ENCODE data around the gene NDE1. TPM values are rescaled to one million over a fixed set of nuclear protein-coding genes. Genes with fewer than 3 reads are reported as not detected.

The NDE1 gene
- total and polyA plus RNA-seq, 9 of the 15 experiments (the other 6 are each of a cell fraction or from before 2014, with no cell fraction given): 3.1 to 59.9 (median 30.0) TPM

GRCh38 chr16:15643946-15644250 lies 6.1 kb upstream of the NDE1 start (continued):
- TF ChIP-seq CHD4 (IDR thresholded peaks at IDR 0.05; ENCODE audit: insufficient read depth, insufficient replicate concordance, low read depth, low read length, poor library complexity, severe bottlenecking) (no peak), DIDO1 (tag; IDR thresholded peaks at IDR 0.05; ENCODE audit: low read depth) (no peak), RBM25 (IDR thresholded peaks at IDR 0.05; ENCODE audit: low read depth, low read length, severe bottlenecking) (no peak), EWSR1 (IDR thresholded peaks at IDR 0.05; ENCODE audit: borderline replicate concordance, low read depth, partially characterized antibody) (no peak)

- H2AFZ ChIP-seq (ENCODE audit: low read depth, low read length): peak overlapping the region; percentile 99
- no peaks in the 10 kb centered on the region for H3K9me3 ChIP-seq (replicated peaks; ENCODE audit: control insufficient read depth, insufficient read depth, low read depth, low read length)
- DNase-seq (ENCODE audit: extremely low read depth in 1 of 4, low spot score in 3 of 4) (peak in 1 of 4 experiments; percentile 45), FAIRE-seq (peak; percentile 48), ATAC-seq (no peak)
- no TSS peak for BruUV-seq (replicated peaks)
- CTCF ChIA-PET (ENCODE audit: low intra/inter-chr PET ratio): no interaction called here
- H3K27me3 ChIP-seq (ENCODE audit: control insufficient read depth in 2 of 2, insufficient read depth in 2 of 2, low read length in 2 of 2): no peaks in the 10 kb centered on the region
- no peaks in the 10 kb centered on the region for H4K20me1 ChIP-seq (replicated peaks; ENCODE audit: control insufficient read depth, insufficient read depth, low read length)
- in situ Hi-C loops (cut with MboI) (no loop called here), intact Hi-C loops (cut with micrococcal nuclease) (loop anchor here (10.0 kb wide), 2 partner anchors 70 to 220 kb away; no protein-coding TSS in a partner anchor)
- POLR2A ChIA-PET: interaction anchor here (0.7 to 0.9 kb wide), 3 partner anchors 9 to 43 kb away, joined by 3 read pairs; no protein-coding TSS in a partner anchor
- WGBS (ENCODE audit: insufficient coverage, low coverage, missing lambda C conversion rate): 48% methylated on average over 9 of the region's 9 CpGs
- peak overlapping the region; percentile 100 for H3K27ac ChIP-seq (ENCODE audit: extremely low read depth, low read depth, low read length)
- peak overlapping the region; percentile 83 for H3K4me3 ChIP-seq
- H3K9ac ChIP-seq (ENCODE audit: insufficient read depth in 1 of 2, low read depth in 2 of 2, low read length in 2 of 2): peak overlapping the region in 1 of 2 experiments; percentile 100; a peak in 2 of 4 replicates
- peak overlapping the region; percentile 94 for H3K4me2 ChIP-seq (ENCODE audit: insufficient read depth, low read length)
- no peaks in the 10 kb centered on the region for H3K36me3 ChIP-seq (ENCODE audit: control insufficient read depth, insufficient read depth, low read length)
- H3K79me2 ChIP-seq (ENCODE audit: control insufficient read depth, insufficient read depth, low read length): peaks cover 31% of the 10 kb centered on the region
- no peaks in the 10 kb centered on the region for H3K9me1 ChIP-seq (ENCODE audit: control insufficient read depth, insufficient read depth, low read length)
- H3K4me1 ChIP-seq (replicated peaks in 1 of 2; ENCODE audit: control insufficient read depth in 2 of 2, insufficient read depth in 2 of 2, low read length in 2 of 2): peaks cover 2 to 26% of the 10 kb centered on the region in 2 experiments; a peak in 4 of 5 replicates
- TF ChIP-seq MAZ (CRISPR knock-in tag; conservative IDR thresholded peaks at IDR 0.05 in 1 of 2, IDR thresholded peaks at IDR 0.05 in 1 of 2) (0 out of 4 replicates have a peak, but pooled peaks of 1 of the 2 experiments have one; percentile 27), PRDM10 (IDR thresholded peaks at IDR 0.05; ENCODE audit: partially characterized antibody) (no peak), MAFF (IDR thresholded peaks at IDR 0.05; ENCODE audit: low read length) (no peak), NFIC (IDR thresholded peaks at IDR 0.05) (no peak), ZNF57 (CRISPR knock-in tag; IDR thresholded peaks at IDR 0.05) (no peak), SRSF1 (IDR thresholded peaks at IDR 0.05; ENCODE audit: low read depth, low read length) (no peak), SMAD1 (IDR thresholded peaks at IDR 0.05; ENCODE audit: low read depth, low read length, partially characterized antibody) (peak; percentile 3), HBP1 (CRISPR knock-in tag; IDR thresholded peaks at IDR 0.05) (no peak), RFX1 (IDR thresholded peaks at IDR 0.05) (no peak), PHB2 (IDR thresholded peaks at IDR 0.05; ENCODE audit: low read depth) (0 out of 2 replicates have a peak, but pooled peaks have one; percentile 6), ZNF583 (CRISPR knock-in tag; IDR thresholded peaks at IDR 0.05) (no peak), RUNX1 (IDR thresholded peaks at IDR 0.05; ENCODE audit: low read depth) (no peak)
Observed at GRCh38 chr16:15644267-15644961, 5.6 kb upstream of the NDE1 start.
